Forelimb muscle (tissue), 1 donor: ENCODE results near the gene ADGRV1. TPM values are rescaled to one million over a fixed set of nuclear protein-coding genes. Genes with fewer than 3 reads are reported as not detected.
"Not testable (repeated sequence)": the region's sequence is repeated elsewhere in the genome, so short reads cannot be mapped to it uniquely, and the experiment has no call there.

ENCODE experiments used
- DNase-seq: peaks from one replicate; pipeline ENCODE4 v3.0.0-alpha.2; 2013; ENCODE audit warnings: low read depth
- polyA plus RNA-seq: library from polyadenylated mRNA; unstranded; fragments of 120-200 nt; gene quantifications from one replicate; pipeline ENCODE4 v1.2.1, GENCODE V29; 2013; ENCODE audit not compliant: insufficient read length

The ADGRV1 gene
- polyA plus RNA-seq, 1 donor = 0.92 TPM

GRCh38 chr5:90941002-90941720, 382.6 kb downstream of the ADGRV1 start:
- no peak for DNase-seq

- no peak for DNase-seq
These were observed 385.5 kb downstream of the ADGRV1 start for GRCh38 chr5:90944116-90944515.

- DNase-seq = no peak
These were observed 389.1 kb downstream of the ADGRV1 start for GRCh38 chr5:90947667-90948066.

- no peak for DNase-seq
These were observed 390.4 kb downstream of the ADGRV1 start for GRCh38 chr5:90948969-90949368.

GRCh38 chr5:90949469-90950358, 391.1 kb downstream of the ADGRV1 start:
- DNase-seq = no peak

- DNase-seq = no peak
These were observed 396.5 kb downstream of the ADGRV1 start for GRCh38 chr5:90955001-90955635.

GRCh38 chr5:90956511-90957097, 398.0 kb downstream of the ADGRV1 start:
- no peak for DNase-seq

GRCh38 chr5:90957906-90958305, 399.3 kb downstream of the ADGRV1 start:
- no peak for DNase-seq

- DNase-seq = no peak
These were observed 400.7 kb downstream of the ADGRV1 start for GRCh38 chr5:90959262-90959661.

- no peak for DNase-seq
These were observed 403.9 kb downstream of the ADGRV1 start for GRCh38 chr5:90962481-90962880.

GRCh38 chr5:90965110-90965685, 406.6 kb downstream of the ADGRV1 start:
- no peak for DNase-seq

GRCh38 chr5:90967443-90967842, 408.8 kb downstream of the ADGRV1 start:
- no peak for DNase-seq

- no peak for DNase-seq
These were observed 409.3 kb downstream of the ADGRV1 start for GRCh38 chr5:90967851-90968250.

GRCh38 chr5:90968319-90968718, 409.7 kb downstream of the ADGRV1 start:
- DNase-seq = no peak

- DNase-seq = not testable (repeated sequence)
These were observed 411.3 kb downstream of the ADGRV1 start for GRCh38 chr5:90969945-90970344.

GRCh38 chr5:90981177-90981576, 422.6 kb downstream of the ADGRV1 start:
- DNase-seq = no peak

- no peak for DNase-seq
These were observed 423.2 kb downstream of the ADGRV1 start for GRCh38 chr5:90981821-90982220.

GRCh38 chr5:90982576-90982975, 424.0 kb downstream of the ADGRV1 start:
- no peak for DNase-seq

- DNase-seq = no peak
These were observed 424.6 kb downstream of the ADGRV1 start for GRCh38 chr5:90983148-90983547.

- DNase-seq = no peak
These were observed 425.1 kb downstream of the ADGRV1 start for GRCh38 chr5:90983711-90984124.

GRCh38 chr5:90985341-90985740, 426.7 kb downstream of the ADGRV1 start:
- DNase-seq = no peak

GRCh38 chr5:90987726-90988125, 429.1 kb downstream of the ADGRV1 start:
- peak; percentile 50 for DNase-seq
